Liver (tissue), 3 donors: ENCODE results near the gene IL17RD.

Experiments used
- EGR1 ChIP-seq, 2 donors: IDR thresholded peaks; 2 replicates each; pipeline ENCODE4 v1.6.1; 2016 to 2018; ENCODE audit warnings: antibody characterized with exemption in 2 of 2, low read depth in 2 of 2
- FOXA1 ChIP-seq: IDR thresholded peaks from 2 replicates; pipeline ENCODE4 v1.6.1; 2016; ENCODE audit warnings: antibody characterized with exemption
- JUND ChIP-seq, 2 donors: IDR thresholded peaks; 2 replicates each; pipeline ENCODE4 v1.6.1; 2016; ENCODE audit warnings: antibody characterized with exemption in 2 of 2
- NR2F2 ChIP-seq: IDR thresholded peaks from 2 replicates; pipeline ENCODE4 v1.6.1; 2016; ENCODE audit warnings: antibody characterized with exemption
- RAD21 ChIP-seq, 2 donors: IDR thresholded peaks; 2 replicates each; pipeline ENCODE4 v1.6.1; 2016; ENCODE audit warnings: antibody characterized with exemption in 2 of 2, mild to moderate bottlenecking in 2 of 2
- RXRA ChIP-seq, 2 donors: IDR thresholded peaks; 2 replicates each; pipeline ENCODE4 v1.6.1; 2017 to 2018; ENCODE audit warnings: antibody characterized with exemption in 2 of 2, mild to moderate bottlenecking in 1 of 2
- SP1 ChIP-seq: IDR thresholded peaks from 2 replicates; pipeline ENCODE4 v1.6.1; 2018; ENCODE audit warnings: antibody characterized with exemption, mild to moderate bottlenecking
- TAF1 ChIP-seq: conservative IDR thresholded peaks from 2 replicates; pipeline ENCODE4 v1.6.1; 2016; ENCODE audit warnings: antibody characterized with exemption, mild to moderate bottlenecking
- YY1 ChIP-seq: IDR thresholded peaks from 2 replicates; pipeline ENCODE4 v1.6.1; 2016; ENCODE audit warnings: antibody characterized with exemption, mild to moderate bottlenecking
- TF ChIP-seq, protein P1 (sequence below): fragments of 150-350 bp; IDR thresholded peaks from 2 replicates; pipeline ENCODE4 v1.5.1; 2017; ENCODE audit warnings: improper control_type of control experiment, low read depth, low read length; ENCODE audit not compliant: missing input control
- TF ChIP-seq, protein P2 (sequence below): IDR thresholded peaks from 2 replicates; pipeline ENCODE4 v1.6.1; 2016; ENCODE audit warnings: antibody characterized with exemption
- TF ChIP-seq, protein P3 (sequence below): IDR thresholded peaks from 2 replicates; pipeline ENCODE4 v1.6.1; 2016; ENCODE audit warnings: antibody characterized with exemption, mild to moderate bottlenecking
- TF ChIP-seq, protein P4 (sequence below): IDR thresholded peaks from 2 replicates; pipeline ENCODE4 v1.6.1; 2016; ENCODE audit warnings: antibody characterized with exemption
- TF ChIP-seq, protein P5 (sequence below): IDR thresholded peaks from 2 replicates; pipeline ENCODE4 v1.6.1; 2016; ENCODE audit warnings: antibody characterized with exemption
- donor health status: healthy.
- donor health status: healthy.

DNA sequence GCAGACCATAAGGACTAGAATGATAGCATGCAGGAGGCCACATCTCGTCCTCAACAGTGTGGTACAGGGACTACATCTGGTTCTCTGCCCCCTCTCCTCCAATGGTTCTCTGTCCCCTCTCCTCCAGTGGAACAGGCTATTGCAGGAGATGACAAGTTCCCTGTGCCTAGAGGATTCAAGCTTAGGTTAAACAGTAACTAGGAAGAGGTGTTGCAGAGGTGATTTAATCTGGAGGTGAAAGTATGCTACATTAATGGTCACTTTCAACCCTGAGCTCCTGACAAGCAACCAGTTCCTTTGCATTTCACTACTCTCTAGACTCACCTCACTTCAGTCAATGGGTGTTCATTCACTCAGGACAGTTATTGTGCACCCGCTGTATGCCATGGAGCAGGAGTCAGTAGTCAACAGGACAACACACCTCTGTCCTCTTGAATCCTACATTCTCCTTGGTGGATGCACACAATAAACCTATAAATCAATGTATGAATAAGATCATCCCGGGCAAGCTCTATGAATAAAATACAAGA is 88.7 kb downstream of the IL17RD start:
- TF ChIP-seq, protein P1, sequence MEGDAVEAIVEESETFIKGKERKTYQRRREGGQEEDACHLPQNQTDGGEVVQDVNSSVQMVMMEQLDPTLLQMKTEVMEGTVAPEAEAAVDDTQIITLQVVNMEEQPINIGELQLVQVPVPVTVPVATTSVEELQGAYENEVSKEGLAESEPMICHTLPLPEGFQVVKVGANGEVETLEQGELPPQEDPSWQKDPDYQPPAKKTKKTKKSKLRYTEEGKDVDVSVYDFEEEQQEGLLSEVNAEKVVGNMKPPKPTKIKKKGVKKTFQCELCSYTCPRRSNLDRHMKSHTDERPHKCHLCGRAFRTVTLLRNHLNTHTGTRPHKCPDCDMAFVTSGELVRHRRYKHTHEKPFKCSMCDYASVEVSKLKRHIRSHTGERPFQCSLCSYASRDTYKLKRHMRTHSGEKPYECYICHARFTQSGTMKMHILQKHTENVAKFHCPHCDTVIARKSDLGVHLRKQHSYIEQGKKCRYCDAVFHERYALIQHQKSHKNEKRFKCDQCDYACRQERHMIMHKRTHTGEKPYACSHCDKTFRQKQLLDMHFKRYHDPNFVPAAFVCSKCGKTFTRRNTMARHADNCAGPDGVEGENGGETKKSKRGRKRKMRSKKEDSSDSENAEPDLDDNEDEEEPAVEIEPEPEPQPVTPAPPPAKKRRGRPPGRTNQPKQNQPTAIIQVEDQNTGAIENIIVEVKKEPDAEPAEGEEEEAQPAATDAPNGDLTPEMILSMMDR, result no peak
- no peak for TF ChIP-seq FOXA1
- TF ChIP-seq, protein P2, sequence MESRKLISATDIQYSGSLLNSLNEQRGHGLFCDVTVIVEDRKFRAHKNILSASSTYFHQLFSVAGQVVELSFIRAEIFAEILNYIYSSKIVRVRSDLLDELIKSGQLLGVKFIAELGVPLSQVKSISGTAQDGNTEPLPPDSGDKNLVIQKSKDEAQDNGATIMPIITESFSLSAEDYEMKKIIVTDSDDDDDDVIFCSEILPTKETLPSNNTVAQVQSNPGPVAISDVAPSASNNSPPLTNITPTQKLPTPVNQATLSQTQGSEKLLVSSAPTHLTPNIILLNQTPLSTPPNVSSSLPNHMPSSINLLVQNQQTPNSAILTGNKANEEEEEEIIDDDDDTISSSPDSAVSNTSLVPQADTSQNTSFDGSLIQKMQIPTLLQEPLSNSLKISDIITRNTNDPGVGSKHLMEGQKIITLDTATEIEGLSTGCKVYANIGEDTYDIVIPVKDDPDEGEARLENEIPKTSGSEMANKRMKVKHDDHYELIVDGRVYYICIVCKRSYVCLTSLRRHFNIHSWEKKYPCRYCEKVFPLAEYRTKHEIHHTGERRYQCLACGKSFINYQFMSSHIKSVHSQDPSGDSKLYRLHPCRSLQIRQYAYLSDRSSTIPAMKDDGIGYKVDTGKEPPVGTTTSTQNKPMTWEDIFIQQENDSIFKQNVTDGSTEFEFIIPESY, result no peak
- TF ChIP-seq TAF1, result no peak
- no peak for TF ChIP-seq RAD21 (IDR thresholded peaks at IDR 0.05)
- TF ChIP-seq SP1, result no peak
- TF ChIP-seq EGR1 (IDR thresholded peaks at IDR 0.05; ENCODE audit: low read depth in 2 of 2), result no peak
- no peak for TF ChIP-seq RXRA (IDR thresholded peaks at IDR 0.05)
- TF ChIP-seq, protein P3, sequence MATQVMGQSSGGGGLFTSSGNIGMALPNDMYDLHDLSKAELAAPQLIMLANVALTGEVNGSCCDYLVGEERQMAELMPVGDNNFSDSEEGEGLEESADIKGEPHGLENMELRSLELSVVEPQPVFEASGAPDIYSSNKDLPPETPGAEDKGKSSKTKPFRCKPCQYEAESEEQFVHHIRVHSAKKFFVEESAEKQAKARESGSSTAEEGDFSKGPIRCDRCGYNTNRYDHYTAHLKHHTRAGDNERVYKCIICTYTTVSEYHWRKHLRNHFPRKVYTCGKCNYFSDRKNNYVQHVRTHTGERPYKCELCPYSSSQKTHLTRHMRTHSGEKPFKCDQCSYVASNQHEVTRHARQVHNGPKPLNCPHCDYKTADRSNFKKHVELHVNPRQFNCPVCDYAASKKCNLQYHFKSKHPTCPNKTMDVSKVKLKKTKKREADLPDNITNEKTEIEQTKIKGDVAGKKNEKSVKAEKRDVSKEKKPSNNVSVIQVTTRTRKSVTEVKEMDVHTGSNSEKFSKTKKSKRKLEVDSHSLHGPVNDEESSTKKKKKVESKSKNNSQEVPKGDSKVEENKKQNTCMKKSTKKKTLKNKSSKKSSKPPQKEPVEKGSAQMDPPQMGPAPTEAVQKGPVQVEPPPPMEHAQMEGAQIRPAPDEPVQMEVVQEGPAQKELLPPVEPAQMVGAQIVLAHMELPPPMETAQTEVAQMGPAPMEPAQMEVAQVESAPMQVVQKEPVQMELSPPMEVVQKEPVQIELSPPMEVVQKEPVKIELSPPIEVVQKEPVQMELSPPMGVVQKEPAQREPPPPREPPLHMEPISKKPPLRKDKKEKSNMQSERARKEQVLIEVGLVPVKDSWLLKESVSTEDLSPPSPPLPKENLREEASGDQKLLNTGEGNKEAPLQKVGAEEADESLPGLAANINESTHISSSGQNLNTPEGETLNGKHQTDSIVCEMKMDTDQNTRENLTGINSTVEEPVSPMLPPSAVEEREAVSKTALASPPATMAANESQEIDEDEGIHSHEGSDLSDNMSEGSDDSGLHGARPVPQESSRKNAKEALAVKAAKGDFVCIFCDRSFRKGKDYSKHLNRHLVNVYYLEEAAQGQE, result no peak
- TF ChIP-seq, protein P4, sequence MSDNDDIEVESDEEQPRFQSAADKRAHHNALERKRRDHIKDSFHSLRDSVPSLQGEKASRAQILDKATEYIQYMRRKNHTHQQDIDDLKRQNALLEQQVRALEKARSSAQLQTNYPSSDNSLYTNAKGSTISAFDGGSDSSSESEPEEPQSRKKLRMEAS, result no peak
- no peak for TF ChIP-seq NR2F2
- no peak for TF ChIP-seq YY1
- TF ChIP-seq JUND (IDR thresholded peaks at IDR 0.05), result no peak
- TF ChIP-seq, protein P5, sequence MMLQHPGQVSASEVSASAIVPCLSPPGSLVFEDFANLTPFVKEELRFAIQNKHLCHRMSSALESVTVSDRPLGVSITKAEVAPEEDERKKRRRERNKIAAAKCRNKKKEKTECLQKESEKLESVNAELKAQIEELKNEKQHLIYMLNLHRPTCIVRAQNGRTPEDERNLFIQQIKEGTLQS, result no peak
